HepG2 (cell line): ENCODE results near the gene MTCL1. TPM values are rescaled to one million over a fixed set of nuclear protein-coding genes. Genes with fewer than 3 reads are reported as not detected.

Experiments
- CBX1 ChIP-seq: IDR thresholded peaks from one replicate; pipeline ENCODE4 v1.6.1; 2016; ENCODE audit warnings: antibody characterized with exemption, low read depth
- CREB1 ChIP-seq, 2 experiments: fragments of 450-650 bp in 1 of 2; IDR thresholded peaks; 2 replicates each; pipeline ENCODE4 v1.6.1; 2016 to 2017; ENCODE audit warnings: control low read depth in 1 of 2, mild to moderate bottlenecking in 1 of 2, missing compliant biosample characterization in 1 of 2, missing genetic modification characterization in 1 of 2
- ERF ChIP-seq: IDR thresholded peaks from 2 replicates; pipeline ENCODE4 v1.6.1; 2018; ENCODE audit warnings: missing biosample characterization, missing genetic modification reagents
- ESRRA ChIP-seq: sonication (generic); formaldehyde crosslinking; IDR thresholded peaks from 2 replicates; pipeline ENCODE4 v1.5.1; 2020; ENCODE audit warnings: mild to moderate bottlenecking, low read depth, missing genetic modification reagents
- FOXA3 ChIP-seq: IDR thresholded peaks from 2 replicates; pipeline ENCODE4 v1.6.1; 2016; ENCODE audit warnings: missing genetic modification reagents, missing compliant biosample characterization
- FOXO1 ChIP-seq: sonication (generic); formaldehyde crosslinking; IDR thresholded peaks from 2 replicates; pipeline ENCODE4 v1.4.0; 2020; ENCODE audit warnings: missing genetic modification reagents
- MZF1 ChIP-seq: sonication (generic); formaldehyde crosslinking; IDR thresholded peaks from 2 replicates; pipeline ENCODE4 v1.8.1; 2023; ENCODE audit warnings: mild to moderate bottlenecking, missing genetic modification reagents, borderline replicate concordance
- PHF21A ChIP-seq: sonication (generic); formaldehyde crosslinking; IDR thresholded peaks from 2 replicates; pipeline ENCODE4 v1.5.0; 2020; ENCODE audit warnings: mild to moderate bottlenecking, missing genetic modification reagents
- STAG1 ChIP-seq: sonication (generic); formaldehyde crosslinking; IDR thresholded peaks from 2 replicates; pipeline ENCODE4 v1.4.0; 2020; ENCODE audit warnings: missing genetic modification reagents
- TAF1 ChIP-seq: sonication (generic); formaldehyde crosslinking; IDR thresholded peaks from 2 replicates; pipeline ENCODE4 v1.4.0; 2020; ENCODE audit warnings: missing genetic modification reagents
- THYN1 ChIP-seq: sonication (generic); formaldehyde crosslinking; IDR thresholded peaks from 2 replicates; pipeline ENCODE4 v1.8.1; 2023; ENCODE audit warnings: low read depth, mild to moderate bottlenecking, moderate library complexity, missing genetic modification reagents, borderline replicate concordance
- TSC22D2 ChIP-seq: sonication (generic); formaldehyde crosslinking; IDR thresholded peaks from 2 replicates; pipeline ENCODE4 v1.5.1; 2020; ENCODE audit warnings: missing genetic modification reagents, mild to moderate bottlenecking, borderline replicate concordance
- ZFP90 ChIP-seq: sonication (generic); formaldehyde crosslinking; IDR thresholded peaks from 2 replicates; pipeline ENCODE4 v1.8.0; 2022; ENCODE audit warnings: missing genetic modification reagents, mild to moderate bottlenecking, inconsistent platforms, borderline replicate concordance
- ZFY ChIP-seq: sonication (generic); formaldehyde crosslinking; IDR thresholded peaks from 2 replicates; pipeline ENCODE4 v1.4.0; 2020; ENCODE audit warnings: missing genetic modification reagents
- ZNF124 ChIP-seq: sonication (generic); formaldehyde crosslinking; IDR thresholded peaks from 2 replicates; pipeline ENCODE4 v1.4.0; 2020; ENCODE audit warnings: missing genetic modification reagents
- ZNF331 ChIP-seq: sonication (generic); formaldehyde crosslinking; IDR thresholded peaks from 2 replicates; pipeline ENCODE4 v1.4.0; 2020; ENCODE audit warnings: missing genetic modification reagents
- polyA plus RNA-seq, 8 experiments: library from polyadenylated mRNA; depleted of rRNA in 3 of 8; stranded (reverse) in 7 of 8; unstranded in 1 of 8; fragments of >200 nt; fragmentation: Illumina TruSeq in 4 of 8; extraction: Trizol in 4 of 8; gene quantifications; 2 replicates each; pipeline versions ENCODE4 v1.2.1 to v1.2.3, GENCODE V29; 2011 to 2016; ENCODE audit warnings: low read depth in 4 of 8, missing spikeins in 1 of 8, mixed read lengths in 1 of 8; ENCODE audit not compliant: insufficient read depth in 1 of 8
- total RNA-seq, 5 experiments: library from RNA; depleted of rRNA; stranded (reverse); fragments of >200 nt; fragmentation: Illumina TruSeq; extraction: Trizol; gene quantifications; 2 replicates each; pipeline ENCODE4 v1.2.3, GENCODE V29; 2016; ENCODE audit warnings: low read depth in 1 of 5
- TF ChIP-seq, protein P1 (sequence below): sonication (generic); formaldehyde crosslinking; IDR thresholded peaks from 2 replicates; pipeline ENCODE4 v1.5.1; 2020; ENCODE audit warnings: mild to moderate bottlenecking, missing genetic modification reagents, borderline replicate concordance
- TF ChIP-seq, protein P2 (sequence below): sonication (generic); formaldehyde crosslinking; IDR thresholded peaks from 2 replicates; pipeline ENCODE4 v1.4.0; 2020; ENCODE audit warnings: low read depth, missing genetic modification reagents
- TF ChIP-seq, protein P3 (sequence below): sonication (generic); formaldehyde crosslinking; IDR thresholded peaks from 2 replicates; pipeline ENCODE4 v1.5.0; 2020; ENCODE audit warnings: missing genetic modification reagents, mild to moderate bottlenecking, borderline replicate concordance

The MTCL1 gene
- total and polyA plus RNA-seq, 2 of the 13 experiments (the other 11 are each of a cell fraction or from before 2014, with no cell fraction given) = 3.1 to 3.2 TPM

DNA sequence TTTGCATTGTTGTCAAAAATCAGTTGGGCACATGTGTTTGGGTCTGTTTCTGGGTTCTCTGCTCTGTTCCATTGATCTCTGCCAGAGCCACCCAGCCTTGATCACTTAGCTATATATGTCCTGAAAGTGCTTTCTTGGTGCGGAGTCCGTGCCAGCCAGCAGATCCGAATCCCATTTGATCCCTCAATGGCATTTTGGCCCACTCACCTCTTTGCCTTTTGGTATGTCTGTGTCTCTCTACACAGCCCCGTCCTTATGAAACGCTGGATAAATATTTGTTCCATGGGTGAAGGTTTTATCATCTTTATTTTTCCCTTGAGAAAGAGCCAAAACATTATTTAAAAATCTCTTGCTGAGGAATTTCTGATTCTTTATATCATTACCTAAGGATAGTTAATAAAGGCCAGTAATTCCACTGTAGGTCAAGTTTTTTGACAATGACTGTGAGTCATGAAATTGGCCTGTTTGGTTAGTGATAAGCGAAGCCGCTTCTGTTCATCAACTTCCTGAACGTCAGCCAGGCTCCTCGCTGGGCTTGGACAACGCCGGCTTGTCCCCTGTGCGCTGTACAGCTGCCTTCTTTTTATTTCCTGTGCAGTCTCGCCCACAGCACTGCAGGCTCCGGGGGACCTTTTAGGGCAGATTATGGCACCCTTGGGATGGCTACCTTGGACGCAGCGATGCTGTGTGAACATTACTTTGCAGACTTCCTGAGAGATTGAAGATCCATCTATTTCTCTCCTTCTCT, 24.9 kb downstream of the MTCL1 start (continued):
- TF ChIP-seq, protein P1, sequence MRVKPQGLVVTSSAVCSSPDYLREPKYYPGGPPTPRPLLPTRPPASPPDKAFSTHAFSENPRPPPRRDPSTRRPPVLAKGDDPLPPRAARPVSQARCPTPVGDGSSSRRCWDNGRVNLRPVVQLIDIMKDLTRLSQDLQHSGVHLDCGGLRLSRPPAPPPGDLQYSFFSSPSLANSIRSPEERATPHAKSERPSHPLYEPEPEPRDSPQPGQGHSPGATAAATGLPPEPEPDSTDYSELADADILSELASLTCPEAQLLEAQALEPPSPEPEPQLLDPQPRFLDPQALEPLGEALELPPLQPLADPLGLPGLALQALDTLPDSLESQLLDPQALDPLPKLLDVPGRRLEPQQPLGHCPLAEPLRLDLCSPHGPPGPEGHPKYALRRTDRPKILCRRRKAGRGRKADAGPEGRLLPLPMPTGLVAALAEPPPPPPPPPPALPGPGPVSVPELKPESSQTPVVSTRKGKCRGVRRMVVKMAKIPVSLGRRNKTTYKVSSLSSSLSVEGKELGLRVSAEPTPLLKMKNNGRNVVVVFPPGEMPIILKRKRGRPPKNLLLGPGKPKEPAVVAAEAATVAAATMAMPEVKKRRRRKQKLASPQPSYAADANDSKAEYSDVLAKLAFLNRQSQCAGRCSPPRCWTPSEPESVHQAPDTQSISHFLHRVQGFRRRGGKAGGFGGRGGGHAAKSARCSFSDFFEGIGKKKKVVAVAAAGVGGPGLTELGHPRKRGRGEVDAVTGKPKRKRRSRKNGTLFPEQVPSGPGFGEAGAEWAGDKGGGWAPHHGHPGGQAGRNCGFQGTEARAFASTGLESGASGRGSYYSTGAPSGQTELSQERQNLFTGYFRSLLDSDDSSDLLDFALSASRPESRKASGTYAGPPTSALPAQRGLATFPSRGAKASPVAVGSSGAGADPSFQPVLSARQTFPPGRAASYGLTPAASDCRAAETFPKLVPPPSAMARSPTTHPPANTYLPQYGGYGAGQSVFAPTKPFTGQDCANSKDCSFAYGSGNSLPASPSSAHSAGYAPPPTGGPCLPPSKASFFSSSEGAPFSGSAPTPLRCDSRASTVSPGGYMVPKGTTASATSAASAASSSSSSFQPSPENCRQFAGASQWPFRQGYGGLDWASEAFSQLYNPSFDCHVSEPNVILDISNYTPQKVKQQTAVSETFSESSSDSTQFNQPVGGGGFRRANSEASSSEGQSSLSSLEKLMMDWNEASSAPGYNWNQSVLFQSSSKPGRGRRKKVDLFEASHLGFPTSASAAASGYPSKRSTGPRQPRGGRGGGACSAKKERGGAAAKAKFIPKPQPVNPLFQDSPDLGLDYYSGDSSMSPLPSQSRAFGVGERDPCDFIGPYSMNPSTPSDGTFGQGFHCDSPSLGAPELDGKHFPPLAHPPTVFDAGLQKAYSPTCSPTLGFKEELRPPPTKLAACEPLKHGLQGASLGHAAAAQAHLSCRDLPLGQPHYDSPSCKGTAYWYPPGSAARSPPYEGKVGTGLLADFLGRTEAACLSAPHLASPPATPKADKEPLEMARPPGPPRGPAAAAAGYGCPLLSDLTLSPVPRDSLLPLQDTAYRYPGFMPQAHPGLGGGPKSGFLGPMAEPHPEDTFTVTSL (CRISPR knock-in tag) = peak; percentile 74; the same call in 1 of the 2 replicates
- TF ChIP-seq ESRRA (peak; percentile 49; the same call in 1 of the 2 replicates), ZNF331 (CRISPR knock-in tag) (peak; percentile 65; the same call in 1 of the 2 replicates), MZF1 (CRISPR knock-in tag) (no peak), ZFY (CRISPR knock-in tag) (peak; percentile 37; the same call in 1 of the 2 replicates), FOXA3 (CRISPR knock-in tag) (peak; percentile 80), CBX1 (no peak), ZFP90 (peak; percentile 32; the same call in 1 of the 2 replicates), TAF1 (CRISPR knock-in tag) (peak; percentile 32; the same call in 1 of the 2 replicates), TSC22D2 (peak; percentile 44; the same call in 1 of the 2 replicates), ZNF124 (CRISPR knock-in tag) (0 out of 2 replicates have a peak, but pooled peaks have one; percentile 61), CREB1 (IDR thresholded peaks at IDR 0.05) (no peak), CREB1 (CRISPR knock-in tag; IDR thresholded peaks at IDR 0.05) (peak; percentile 24; the same call in 1 of the 2 replicates), THYN1 (CRISPR knock-in tag) (no peak), PHF21A (CRISPR knock-in tag) (no peak), STAG1 (CRISPR knock-in tag) (0 out of 2 replicates have a peak, but pooled peaks have one; percentile 7), FOXO1 (peak; percentile 70; the same call in 1 of the 2 replicates), ERF (CRISPR knock-in tag) (peak; percentile 69; the same call in 1 of the 2 replicates)
- TF ChIP-seq, protein P2, sequence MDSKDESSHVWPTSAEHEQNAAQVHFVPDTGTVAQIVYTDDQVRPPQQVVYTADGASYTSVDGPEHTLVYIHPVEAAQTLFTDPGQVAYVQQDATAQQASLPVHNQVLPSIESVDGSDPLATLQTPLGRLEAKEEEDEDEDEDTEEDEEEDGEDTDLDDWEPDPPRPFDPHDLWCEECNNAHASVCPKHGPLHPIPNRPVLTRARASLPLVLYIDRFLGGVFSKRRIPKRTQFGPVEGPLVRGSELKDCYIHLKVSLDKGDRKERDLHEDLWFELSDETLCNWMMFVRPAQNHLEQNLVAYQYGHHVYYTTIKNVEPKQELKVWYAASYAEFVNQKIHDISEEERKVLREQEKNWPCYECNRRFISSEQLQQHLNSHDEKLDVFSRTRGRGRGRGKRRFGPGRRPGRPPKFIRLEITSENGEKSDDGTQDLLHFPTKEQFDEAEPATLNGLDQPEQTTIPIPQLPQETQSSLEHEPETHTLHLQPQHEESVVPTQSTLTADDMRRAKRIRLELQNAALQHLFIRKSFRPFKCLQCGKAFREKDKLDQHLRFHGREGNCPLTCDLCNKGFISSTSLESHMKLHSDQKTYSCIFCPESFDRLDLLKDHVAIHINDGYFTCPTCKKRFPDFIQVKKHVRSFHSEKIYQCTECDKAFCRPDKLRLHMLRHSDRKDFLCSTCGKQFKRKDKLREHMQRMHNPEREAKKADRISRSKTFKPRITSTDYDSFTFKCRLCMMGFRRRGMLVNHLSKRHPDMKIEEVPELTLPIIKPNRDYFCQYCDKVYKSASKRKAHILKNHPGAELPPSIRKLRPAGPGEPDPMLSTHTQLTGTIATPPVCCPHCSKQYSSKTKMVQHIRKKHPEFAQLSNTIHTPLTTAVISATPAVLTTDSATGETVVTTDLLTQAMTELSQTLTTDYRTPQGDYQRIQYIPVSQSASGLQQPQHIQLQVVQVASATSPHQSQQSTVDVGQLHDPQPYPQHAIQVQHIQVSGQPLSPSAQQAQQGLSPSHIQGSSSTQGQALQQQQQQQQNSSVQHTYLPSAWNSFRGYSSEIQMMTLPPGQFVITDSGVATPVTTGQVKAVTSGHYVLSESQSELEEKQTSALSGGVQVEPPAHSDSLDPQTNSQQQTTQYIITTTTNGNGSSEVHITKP = peak; percentile 77
- TF ChIP-seq, protein P3, sequence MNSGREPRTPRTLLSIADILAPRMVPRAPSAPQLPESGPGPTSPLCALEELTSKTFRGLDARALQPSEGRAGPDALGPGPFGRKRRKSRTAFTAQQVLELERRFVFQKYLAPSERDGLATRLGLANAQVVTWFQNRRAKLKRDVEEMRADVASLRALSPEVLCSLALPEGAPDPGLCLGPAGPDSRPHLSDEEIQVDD (CRISPR knock-in tag) = no peak
